AG04450 (cell line): ENCODE data around the gene ABCC11. TPM values are rescaled to one million over a fixed set of nuclear protein-coding genes. Genes with fewer than 3 reads are reported as not detected.

Experiments used
- CTCF ChIA-PET: fragments of 300-600, 350-600 bp; formaldehyde crosslinking; extraction: SDS; loops from one replicate; lab custom pipeline; 2022; ENCODE audit warnings: antibody characterized with exemption, inconsistent platforms; lab: Charles Lee
- POLR2A ChIA-PET: fragments of 350-600 bp; formaldehyde crosslinking; extraction: SDS; loops from one replicate; lab custom pipeline; 2021; ENCODE audit warnings: antibody characterized with exemption, inconsistent platforms; lab: Yijun Ruan, JAX
- DNase-seq: peaks from one replicate; pipeline ENCODE4 v3.0.0-alpha.2; 2011; ENCODE audit warnings: low read depth, low spot score
- H3K27ac ChIP-seq: one replicate; pipeline ENCODE4 v1.5.1; 2012; ENCODE audit warnings: low read depth, low read length, control low read depth
- H3K27me3 ChIP-seq: one replicate; pipeline ENCODE4 v1.6.0; 2012; ENCODE audit warnings: low read length; ENCODE audit not compliant: control insufficient read depth, insufficient read depth
- H3K4me3 ChIP-seq: 2 replicates; pipeline ENCODE4 v1.5.1; 2011; ENCODE audit warnings: mild to moderate bottlenecking, low read depth, low read length, control low read depth
- H3K9me3 ChIP-seq: 2 replicates; pipeline ENCODE4 v1.5.1; 2012; ENCODE audit warnings: low read length; ENCODE audit not compliant: control insufficient read depth, insufficient read depth
- CTCF ChIP-seq: IDR thresholded peaks from 2 replicates; pipeline ENCODE4 v1.5.1; 2011; ENCODE audit warnings: low read depth, low read length, control low read depth, inconsistent platforms
- polyA plus RNA-seq: library from polyadenylated mRNA; depleted of rRNA; stranded (reverse); fragments of >200 nt; gene quantifications from 2 replicates; pipeline ENCODE4 v1.2.3, GENCODE V29; 2011

The ABCC11 gene
- polyA plus RNA-seq, 1 experiment = 0.06 TPM

- Histone ChIP-seq H3K9me3 (no peaks in the 10 kb centered on the region), H3K27ac (no peak overlapping the region), H3K4me3 (no peak overlapping the region), H3K27me3 (no peaks in the 10 kb centered on the region)
- POLR2A ChIA-PET = interaction anchor here (1.5 kb wide), 1 partner anchor 11 kb away, joined by 3 read pairs; no protein-coding TSS in a partner anchor
- CTCF ChIA-PET = interaction anchor here (0.9 to 2.2 kb wide), 3 partner anchors 31 to 984 kb away, joined by 5 to 10 read pairs (median 9); partner anchors contain the start of gene ABCC12
- DNase-seq = no peak
- no peak for TF ChIP-seq CTCF
These were observed 121.5 kb downstream of the ABCC11 start for GRCh38 chr16:48125888-48126287.

GRCh38 chr16:48124266-48124665, 123.1 kb downstream of the ABCC11 start:
- H3K9me3 ChIP-seq = no peaks in the 10 kb centered on the region
- peak overlapping the region; percentile 97 for H3K27ac ChIP-seq
- TF ChIP-seq CTCF = no peak
- POLR2A ChIA-PET = interaction anchor here (0.8 to 1.6 kb wide), 2 partner anchors 47 to 982 kb away, joined by 4 read pairs; no protein-coding TSS in a partner anchor
- no peak for DNase-seq
- no peaks in the 10 kb centered on the region for H3K27me3 ChIP-seq
- CTCF ChIA-PET = interaction anchor here (1.6 to 2.4 kb wide), 2 partner anchors 41 to 982 kb away, joined by 6 to 12 read pairs; no protein-coding TSS in a partner anchor
- H3K4me3 ChIP-seq = no peak overlapping the region

GRCh38 chr16:48123104-48123788, 124.1 kb downstream of the ABCC11 start:
- H3K27ac ChIP-seq = peak overlapping the region; percentile 97
- no peaks in the 10 kb centered on the region for H3K9me3 ChIP-seq
- TF ChIP-seq CTCF = no peak
- H3K4me3 ChIP-seq = no peak overlapping the region
- DNase-seq = peak; percentile 96
- ChIA-PET POLR2A (interaction anchor here (0.8 to 1.6 kb wide), 7 partner anchors 41 to 981 kb away, joined by 3 to 5 read pairs (median 3); partner anchors contain the start of gene NETO2), CTCF (interaction anchor here (0.7 to 2.4 kb wide), 3 partner anchors 42 to 981 kb away, joined by 3 to 12 read pairs (median 6); no protein-coding TSS in a partner anchor)
- no peaks in the 10 kb centered on the region for H3K27me3 ChIP-seq

- ChIA-PET CTCF (interaction anchor here (0.7 to 2.1 kb wide), 3 partner anchors 36 to 980 kb away, joined by 4 to 6 read pairs (median 4); no protein-coding TSS in a partner anchor), POLR2A (no interaction called here)
- Histone ChIP-seq H3K4me3 (no peak overlapping the region), H3K9me3 (no peaks in the 10 kb centered on the region; the same call in 1 of the 2 replicates), H3K27ac (no peak overlapping the region), H3K27me3 (no peaks in the 10 kb centered on the region)
- no peak for TF ChIP-seq CTCF
- DNase-seq = no peak
These were observed 126.1 kb downstream of the ABCC11 start for GRCh38 chr16:48121276-48121675.

- no peak for DNase-seq
- no peak for TF ChIP-seq CTCF
- ChIA-PET CTCF (no interaction called here), POLR2A (no interaction called here)
- H3K27me3 ChIP-seq = peaks cover 5% of the 10 kb centered on the region
- H3K27ac ChIP-seq = no peak overlapping the region
- no peak overlapping the region for H3K4me3 ChIP-seq
- H3K9me3 ChIP-seq = no peaks in the 10 kb centered on the region; the same call in 1 of the 2 replicates
These were observed 128.5 kb downstream of the ABCC11 start for GRCh38 chr16:48118841-48119240.
